HG03469 (cell line): ENCODE results near the gene IL31.

Source experiments
- ATAC-seq: cut with Tn5 transposase; IDR thresholded peaks from one replicate; pipeline ENCODE4 v1.9.1; 2021; ENCODE audit warnings: mild to moderate bottlenecking, moderate library complexity, moderate number of reproducible peaks; ENCODE audit not compliant: unreplicated experiment

Gene IL31

DNA sequence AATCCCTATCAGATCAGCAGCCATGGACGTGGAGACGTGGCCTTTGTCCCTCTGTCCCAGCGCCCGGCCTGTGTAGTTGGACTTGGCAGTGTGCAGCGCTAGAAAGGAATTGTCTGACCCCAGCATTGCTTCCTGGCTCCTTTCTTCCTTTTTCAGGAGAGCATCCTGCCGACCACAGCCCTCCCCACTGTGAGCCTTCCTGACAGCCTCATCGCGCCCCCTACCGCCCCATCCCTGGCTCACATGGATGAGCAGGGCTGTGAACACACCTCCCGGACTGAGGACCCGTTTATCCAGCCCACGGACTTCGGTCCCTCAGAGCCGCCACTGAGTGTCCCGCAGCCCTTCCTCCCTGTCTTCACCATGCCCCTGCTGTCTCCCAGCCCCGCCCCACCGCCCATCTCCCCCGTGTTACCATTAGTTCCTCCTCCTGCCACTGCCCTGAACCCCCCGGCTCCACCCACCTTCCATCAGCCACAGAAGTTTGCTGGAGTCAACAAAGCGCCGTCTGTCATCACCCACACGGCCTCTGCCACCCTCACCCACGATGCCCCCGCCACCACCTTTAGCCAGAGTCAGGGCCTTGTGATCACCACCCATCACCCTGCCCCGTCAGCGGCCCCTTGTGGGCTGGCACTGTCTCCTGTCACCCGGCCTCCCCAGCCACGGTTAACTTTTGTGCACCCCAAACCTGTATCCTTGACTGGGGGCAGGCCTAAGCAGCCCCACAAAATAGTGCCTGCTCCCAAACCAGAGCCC lies 40.6 kb downstream of the IL31 start:
- no peak for ATAC-seq

DNA sequence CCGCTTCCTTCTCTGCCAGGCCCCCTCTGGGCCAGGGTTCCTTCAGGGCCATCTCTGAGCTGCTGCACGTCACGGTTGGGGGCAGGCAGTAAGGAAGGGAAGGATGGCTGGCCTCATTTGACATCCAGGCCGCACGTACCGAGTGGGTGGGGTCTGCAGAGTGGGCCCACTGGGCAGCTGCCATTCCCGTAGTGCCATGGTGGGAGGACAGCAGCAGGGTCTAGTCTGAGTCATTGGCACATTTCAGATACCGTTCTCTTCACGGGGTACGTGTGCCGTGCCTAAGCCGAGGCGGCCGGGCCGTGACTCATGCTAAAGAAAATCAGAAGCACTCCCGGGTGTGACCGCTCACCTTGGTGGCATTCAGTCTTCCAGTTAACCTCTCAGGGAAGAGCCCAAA lies 43.9 kb downstream of the IL31 start:
- ATAC-seq: no peak

DNA sequence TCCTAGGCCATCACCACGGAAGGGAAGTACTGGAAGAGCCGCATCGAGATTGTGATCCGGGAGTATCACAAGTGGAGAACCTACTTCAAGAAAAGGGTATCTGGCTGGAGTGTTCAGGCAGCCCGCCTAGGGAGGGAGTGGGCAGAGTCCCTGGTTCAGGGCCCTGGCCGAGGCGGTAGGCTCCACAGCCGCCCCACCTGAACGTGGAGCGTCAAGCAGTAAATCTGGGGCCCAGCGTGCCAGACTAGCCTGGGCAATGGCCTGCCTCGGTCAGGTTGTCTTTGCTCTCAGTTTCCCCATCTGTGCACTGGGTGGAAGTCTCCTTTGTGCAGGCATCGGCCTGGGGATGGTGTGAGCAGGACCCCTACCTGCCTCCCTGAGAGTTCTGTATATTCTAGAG lies 44.9 kb downstream of the IL31 start:
- ATAC-seq: no peak

DNA sequence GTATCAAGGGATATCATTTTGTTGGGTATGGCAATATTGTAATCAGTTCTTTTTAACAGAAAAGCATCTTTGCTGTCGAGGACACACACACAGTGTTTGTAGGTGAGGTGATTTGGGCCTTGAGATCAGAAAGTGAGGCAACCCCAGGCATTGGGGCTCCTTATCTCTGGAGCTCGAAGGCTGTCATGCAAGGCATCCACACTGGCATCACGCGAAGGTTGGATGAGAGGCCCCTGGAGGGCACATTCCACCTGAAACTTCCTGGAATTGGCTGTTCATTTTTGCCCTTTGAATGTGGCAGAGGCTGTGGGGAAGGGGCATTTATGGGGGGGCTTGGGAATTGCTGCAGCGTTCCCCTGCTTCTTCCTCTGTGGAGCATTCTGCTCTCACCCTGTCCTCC lies 45.5 kb downstream of the IL31 start:
- no peak for ATAC-seq

DNA sequence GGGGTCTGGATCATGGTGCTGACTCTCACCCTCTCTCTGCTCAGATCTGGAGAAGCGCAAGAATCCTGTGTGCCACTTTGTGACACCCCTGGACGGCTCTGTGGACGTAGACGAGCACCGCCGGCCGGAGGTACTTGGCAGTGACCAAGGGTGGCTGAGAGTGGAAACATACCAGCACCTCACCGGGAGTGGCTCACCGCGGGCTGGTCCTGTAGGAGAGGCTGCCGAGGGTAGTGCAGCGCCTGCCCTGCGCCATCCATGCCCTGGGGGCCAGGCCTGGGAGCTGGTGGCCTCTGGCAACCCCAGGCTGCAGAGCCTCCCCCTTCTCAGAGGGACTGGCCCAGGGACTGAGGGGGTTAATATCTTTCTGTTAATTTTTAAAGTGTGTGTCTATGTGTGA lies 46.2 kb downstream of the IL31 start:
- ATAC-seq: no peak

DNA sequence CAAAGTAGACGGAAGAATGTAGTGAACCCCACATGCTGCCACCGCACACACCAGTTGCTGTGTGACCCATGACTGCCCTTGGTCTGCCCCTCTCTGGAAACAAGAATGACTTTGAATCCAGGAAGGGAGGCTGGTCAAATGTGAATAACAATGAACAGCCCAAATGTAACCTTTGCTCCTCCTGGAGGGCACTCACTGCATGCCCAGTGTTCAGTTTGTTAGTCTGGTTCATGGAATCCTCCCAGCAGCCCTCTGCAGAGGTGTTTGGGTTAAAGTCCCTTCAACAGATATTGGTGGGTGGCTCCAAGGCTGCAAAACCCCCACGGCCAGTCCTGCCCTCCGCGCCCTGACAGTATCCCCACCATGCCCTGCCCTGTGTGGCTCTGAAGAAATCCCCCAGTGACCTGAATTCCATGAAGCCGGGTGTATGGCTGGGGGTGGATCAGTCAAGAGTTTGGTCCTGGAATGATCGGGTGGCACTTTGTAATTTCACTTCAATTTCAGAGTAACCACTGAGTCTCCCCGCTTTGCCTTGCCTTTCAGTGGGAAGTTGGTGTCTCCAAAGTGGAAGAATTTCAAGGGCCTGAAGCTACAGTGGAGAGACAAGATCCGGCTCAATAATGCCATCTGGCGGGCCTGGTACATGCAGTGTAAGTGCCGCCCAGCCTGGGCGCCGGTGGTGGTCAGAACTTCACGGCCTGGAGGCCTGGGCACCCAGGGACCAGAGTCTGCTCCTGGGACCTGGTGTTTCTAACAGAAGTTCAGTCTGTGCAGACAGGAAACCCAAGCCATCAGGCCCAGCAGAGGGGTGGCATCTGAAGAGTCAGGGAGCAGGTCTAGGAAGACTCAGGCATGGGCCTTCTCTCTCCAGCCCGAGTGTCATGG lies 47.1 kb downstream of the IL31 start:
- ATAC-seq: no peak

DNA sequence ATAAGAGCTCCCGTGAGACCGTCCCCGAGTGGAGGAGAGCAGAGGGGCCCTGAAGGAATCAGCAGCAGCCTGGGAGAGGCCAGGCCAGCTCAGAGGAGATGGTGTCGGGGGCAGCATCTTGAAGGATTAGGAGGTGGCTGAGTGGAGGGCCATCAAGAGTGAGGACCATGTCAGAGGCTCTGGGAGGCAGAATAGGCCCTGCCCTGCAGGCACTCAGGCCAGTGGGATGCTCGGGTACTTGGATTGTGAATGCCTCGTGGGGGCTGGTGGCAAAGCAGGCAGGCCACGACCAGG lies 47.7 kb downstream of the IL31 start:
- ATAC-seq: no peak

DNA sequence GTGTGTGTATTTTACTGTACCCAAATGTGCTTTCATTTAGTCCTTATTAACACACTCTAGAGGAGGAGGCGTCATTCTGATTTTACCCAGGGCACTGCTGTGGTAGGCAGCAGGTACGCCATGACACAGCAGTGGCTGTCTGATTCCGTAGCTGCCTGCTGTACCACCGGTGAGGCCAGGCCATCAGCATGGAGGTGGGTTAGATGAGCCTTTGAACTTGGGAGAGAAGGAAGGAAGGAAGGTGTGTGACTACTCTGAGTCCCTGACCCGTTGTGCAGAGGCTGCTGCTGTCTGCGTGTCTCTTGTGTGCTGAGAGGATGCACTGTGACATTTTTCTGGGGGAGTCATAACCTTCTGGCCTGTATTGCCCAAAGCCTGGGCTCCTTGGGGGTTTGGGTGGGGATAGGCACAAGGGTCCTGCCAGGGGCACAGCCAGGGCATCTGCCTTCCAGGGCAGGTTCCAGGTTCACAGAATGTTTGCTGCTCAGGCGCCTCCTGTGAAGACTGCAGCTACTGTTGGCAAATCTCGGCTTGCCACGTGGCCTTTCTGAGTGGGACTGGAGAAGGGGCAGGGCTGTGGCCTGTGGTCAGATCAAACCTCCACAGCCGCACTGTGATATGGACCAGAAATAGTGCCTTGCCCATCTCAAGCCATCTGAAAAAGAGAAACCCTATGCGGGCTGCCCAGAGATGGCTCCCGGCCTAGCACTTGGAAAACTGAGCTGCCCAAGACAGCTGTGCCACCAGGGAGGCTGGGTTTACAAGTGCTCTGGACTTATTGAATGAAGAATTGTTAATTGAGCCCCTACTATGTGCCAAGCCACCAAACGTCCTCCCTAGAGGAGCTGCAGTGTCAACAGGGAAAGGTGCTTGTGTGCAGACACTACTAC lies 48.3 kb downstream of the IL31 start:
- ATAC-seq: no peak

DNA sequence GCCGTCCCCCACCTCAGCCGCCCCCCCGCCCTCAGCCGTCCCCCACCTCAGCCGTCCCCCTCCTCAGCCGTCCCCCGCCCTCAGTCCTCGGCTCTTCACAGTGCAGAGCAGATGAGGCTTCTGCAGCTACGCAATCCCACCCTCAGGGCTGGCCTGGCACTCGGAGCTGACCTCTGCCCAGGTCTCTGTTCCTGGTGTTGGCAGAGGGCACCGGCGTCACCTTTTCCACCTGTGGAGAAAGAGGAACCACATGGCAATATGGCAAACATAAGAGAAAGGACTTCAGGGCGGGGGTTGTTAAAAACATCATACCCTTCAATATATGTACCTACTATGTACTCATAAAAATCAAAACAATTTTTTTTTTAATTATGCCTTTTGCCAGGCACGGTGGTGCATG lies 49.7 kb downstream of the IL31 start:
- no peak for ATAC-seq

DNA sequence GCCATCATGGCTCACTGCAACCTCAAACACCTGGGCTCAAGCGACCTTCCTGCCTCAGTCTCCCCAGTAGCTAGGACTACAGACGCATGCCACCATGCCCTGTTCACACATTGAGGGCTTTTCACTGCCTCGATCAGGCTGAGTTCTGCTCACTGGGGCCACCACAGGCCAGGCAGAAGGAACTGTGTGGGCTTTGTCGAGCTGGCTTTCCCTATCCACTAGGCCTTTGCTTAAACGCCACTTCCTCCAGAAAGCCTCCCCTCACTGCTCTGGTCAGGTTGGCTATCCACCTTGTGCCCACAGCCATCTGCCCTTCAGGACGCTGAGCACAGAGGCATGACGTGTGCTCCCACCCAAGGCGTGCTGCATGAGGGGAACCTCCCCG lies 50.3 kb downstream of the IL31 start:
- ATAC-seq: no peak

DNA sequence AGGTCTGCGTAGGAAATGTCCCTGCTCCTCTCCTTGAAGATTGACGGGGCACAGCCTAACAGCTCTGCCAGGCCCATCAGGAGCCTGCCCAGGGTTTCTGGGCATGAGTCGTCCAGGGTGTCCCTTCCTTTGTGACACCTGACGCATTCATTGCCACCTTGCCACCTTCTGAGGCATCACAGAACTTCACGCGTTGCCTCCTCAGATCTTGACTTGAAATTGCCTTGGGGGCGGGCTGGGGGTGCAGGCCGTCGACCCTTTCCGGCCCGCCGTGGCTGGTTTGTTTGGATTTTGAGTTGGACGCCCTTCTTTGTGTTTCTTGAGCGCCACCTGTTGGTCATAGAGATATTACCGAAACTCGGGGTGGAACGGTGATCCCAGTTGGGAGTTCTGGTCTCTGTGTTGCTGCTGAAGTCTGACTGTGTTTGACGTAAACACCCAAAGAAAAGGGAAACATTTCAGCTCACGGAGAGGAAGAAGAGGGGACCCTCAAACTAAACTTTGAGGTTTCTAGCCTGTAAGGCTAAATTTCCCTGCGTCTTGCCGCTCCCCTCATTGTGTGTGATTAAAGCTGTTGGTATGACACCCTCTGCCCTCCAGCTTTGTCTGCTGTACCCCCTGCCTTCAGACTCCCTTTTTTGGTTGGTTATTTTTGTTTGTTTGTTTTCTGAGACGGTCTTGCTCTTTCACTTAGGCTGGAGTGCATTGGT lies 50.8 kb downstream of the IL31 start:
- ATAC-seq: no peak
